GM12801 (cell line): ENCODE data around the gene GARIN5A.

ENCODE experiments used
- TF ChIP-seq, protein P1 (sequence below): IDR thresholded peaks from one replicate; pipeline ENCODE4 v1.5.1; 2011; ENCODE audit warnings: control low read depth; ENCODE audit not compliant: insufficient read length; ENCODE audit errors: extremely low read depth

GARIN5A gene

DNA sequence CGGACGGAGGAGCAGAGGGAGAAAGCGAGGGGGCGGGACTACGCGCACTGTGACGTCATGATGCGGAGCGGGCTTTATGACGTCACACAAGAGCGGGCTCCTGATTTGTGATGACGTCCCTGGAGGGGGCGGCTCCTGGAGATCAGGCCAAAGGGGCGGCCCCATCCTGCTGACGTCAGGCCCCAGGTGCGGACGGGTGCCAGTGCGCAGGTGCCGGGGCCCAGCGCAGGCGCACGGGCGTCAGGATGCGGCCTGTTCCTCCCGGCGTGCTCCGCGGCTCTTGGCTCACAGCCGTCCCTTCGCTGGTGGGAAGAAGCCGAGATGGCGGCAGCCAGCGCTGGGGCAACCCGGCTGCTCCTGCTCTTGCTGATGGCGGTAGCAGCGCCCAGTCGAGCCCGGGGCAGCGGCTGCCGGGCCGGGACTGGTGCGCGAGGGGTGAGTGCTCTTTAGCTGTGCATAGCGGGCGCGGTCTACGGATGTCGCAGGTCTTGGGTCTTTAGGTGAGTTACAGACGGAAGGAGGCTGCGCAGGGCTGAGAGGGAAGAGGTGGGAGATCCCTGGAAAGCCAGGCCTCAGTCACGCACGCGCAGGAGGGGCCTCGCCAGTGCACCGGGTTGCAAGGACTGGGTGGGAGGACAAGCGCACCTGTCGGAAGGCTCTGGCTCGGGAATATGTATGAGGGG lies at the start of gene GARIN5A, which contains the start of gene EMC10:
GARIN5A (minus strand) TSS at position 625 of the 683 bp plus-strand sequence; CDS start at position 165, 460 bp downstream.
EMC10 (plus strand) TSS at position 284 of the 683 bp plus-strand sequence; CDS start at position 322, 38 bp downstream.
- TF ChIP-seq, protein P1, sequence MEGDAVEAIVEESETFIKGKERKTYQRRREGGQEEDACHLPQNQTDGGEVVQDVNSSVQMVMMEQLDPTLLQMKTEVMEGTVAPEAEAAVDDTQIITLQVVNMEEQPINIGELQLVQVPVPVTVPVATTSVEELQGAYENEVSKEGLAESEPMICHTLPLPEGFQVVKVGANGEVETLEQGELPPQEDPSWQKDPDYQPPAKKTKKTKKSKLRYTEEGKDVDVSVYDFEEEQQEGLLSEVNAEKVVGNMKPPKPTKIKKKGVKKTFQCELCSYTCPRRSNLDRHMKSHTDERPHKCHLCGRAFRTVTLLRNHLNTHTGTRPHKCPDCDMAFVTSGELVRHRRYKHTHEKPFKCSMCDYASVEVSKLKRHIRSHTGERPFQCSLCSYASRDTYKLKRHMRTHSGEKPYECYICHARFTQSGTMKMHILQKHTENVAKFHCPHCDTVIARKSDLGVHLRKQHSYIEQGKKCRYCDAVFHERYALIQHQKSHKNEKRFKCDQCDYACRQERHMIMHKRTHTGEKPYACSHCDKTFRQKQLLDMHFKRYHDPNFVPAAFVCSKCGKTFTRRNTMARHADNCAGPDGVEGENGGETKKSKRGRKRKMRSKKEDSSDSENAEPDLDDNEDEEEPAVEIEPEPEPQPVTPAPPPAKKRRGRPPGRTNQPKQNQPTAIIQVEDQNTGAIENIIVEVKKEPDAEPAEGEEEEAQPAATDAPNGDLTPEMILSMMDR: no peak

DNA sequence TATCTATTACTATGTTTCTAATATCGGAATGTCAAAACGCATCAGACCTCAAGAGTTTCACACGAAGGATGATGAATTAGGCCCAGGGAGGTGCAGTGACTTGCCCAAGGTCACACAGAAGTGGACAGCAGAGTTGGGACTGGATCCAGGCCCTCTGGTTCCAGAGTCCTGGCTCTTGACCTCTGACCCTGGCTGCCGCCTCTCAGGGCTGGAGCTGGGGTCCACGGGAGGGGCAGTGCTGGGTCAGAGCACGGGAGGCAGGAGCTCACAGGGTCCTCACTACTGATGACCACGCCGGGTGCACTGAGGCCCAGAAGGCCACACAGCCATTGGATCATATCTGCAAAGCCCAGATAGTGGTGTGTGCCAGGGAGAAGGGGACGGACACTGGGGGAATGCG lies 46.2 kb upstream of the GARIN5A start:
- TF ChIP-seq, protein P1: no peak

DNA sequence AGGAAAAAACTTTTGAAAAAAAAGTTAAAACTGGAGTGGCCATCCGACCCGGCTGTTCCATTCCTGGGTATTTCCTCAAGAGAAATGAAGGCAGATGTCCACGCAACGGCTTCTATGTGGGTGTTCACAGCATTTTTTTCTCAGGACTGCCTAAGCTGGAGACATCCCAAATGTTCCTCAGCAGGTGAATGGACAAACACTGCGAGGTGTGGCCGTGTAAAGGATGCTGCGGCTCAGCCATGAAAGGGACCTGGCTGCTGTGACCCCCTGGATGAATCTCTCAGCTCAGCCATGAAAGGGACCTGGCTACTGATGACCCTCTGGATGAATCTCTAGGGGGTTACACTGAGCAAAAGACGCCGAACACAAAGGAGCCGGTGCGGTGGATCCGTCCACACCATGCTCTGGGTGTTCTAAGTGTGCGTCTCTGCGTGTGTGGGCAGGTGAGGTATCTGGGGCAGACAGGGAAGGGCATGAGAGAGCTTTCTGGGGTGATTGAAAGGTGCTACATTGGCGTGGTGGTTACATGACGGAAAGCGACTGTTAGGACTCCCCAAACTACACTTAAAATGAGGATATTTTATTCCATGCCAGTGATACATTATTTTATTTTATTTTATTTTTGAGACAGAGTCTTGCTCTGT lies 44.3 kb upstream of the GARIN5A start:
- TF ChIP-seq, protein P1: no peak

DNA sequence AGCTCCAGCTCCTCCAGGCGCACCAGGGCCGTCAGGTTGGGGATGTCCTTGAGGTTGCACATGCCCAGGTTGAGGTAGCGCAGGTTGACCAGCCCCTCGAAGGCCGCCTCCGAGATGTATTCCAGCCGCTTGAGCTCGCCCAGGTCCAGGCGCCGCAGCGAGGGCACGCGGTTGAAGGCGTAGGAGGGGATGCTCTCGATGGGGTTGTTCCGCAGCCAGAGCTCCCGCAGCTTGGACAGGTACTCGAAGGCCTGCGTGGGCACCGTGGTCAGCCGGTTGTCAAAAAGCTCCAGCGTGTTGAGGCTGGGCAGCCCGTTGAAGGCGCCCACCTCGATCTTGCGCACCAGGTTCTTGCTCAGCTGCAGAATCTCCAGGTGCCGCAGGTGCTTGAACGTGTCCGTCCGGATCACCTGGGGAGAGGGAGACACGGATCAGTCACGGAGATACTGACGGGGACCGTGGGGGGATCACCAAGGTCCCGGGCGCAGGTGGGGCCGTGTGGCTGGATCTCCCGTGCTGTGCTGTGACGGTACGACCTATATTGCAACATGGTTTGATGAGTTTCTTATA lies 42.4 kb upstream of the GARIN5A start:
- TF ChIP-seq, protein P1: no peak

DNA sequence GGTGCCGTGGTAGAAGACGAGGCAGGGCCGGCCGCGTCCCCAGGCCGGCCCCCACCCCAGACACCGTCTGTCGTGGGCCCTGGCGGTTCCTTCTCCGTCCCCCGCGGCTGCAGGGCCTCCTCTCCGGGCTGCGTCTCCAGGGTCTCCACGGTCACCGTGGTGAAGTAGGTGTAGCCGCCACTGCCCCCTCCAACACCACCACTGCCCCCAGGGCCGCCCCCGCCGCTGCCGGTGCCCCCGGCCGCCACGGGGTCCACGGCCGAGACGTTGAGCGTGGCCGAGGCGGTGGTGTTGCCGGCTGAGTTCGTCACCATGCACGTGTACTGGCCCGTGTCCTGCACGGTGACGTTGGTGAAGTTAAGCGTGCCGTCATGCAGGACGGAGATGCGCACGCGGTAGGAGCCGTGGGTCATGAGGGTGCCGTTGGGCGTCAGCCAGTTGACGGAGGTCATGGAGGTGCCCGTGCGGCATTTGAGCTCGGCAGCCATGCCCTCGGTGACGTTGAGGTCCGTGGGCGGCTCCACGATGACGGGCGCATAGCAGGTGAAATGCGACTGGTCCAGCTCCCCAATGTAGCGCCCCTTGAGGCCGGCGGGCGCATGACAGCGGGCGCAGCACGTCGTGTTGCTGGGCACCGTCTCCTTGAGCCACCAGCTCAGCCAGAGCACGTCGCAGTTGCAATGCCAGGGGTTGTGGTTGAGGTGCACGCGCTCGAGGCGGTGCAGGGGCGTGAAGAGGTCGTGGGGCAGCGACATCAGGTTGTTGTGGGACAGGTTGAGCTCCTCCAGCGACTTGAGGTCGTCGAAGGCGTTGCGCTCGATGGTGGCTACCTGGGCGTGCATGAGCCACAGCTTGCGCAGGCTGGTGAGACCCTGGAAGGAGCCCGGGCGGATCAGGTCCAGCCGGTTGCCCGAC lies 41.7 kb upstream of the GARIN5A start:
- TF ChIP-seq, protein P1: no peak

DNA sequence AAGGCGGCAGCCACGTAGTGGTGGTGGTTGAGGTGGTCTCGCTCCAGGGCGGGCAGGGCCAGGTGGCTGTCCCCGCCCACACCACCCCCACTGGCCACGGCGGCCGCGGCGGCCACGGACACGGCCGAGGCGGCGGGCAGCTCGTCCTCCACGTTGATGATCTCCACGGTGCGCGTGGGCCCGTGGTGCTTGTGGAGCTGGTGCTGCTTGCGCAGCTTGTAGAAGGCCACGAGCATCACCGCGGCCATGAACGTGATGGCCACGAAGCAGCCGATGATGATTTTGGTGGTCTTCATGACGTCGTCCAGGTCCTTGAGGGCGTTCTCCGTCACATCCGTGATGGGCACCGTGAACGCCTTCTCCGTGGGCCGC lies 41.0 kb upstream of the GARIN5A start:
- TF ChIP-seq, protein P1: no peak
